Body of pancreas (tissue), 4 donors: Measurements from ENCODE around the gene ZNF775. TPM values are rescaled to one million over a fixed set of nuclear protein-coding genes. Genes with fewer than 3 reads are reported as not detected.

Source experiments
- ATAC-seq: fragments of 150-250 bp; one replicate; pipeline ENCODE4 v1.9.1; 2016
- DNase-seq, 4 donors: peaks; one replicate each; pipeline ENCODE4 v3.0.0-alpha.2; 2019
- H3K27ac ChIP-seq, 4 donors: fragments of 200-600 bp; sonication (generic); 1 replicate in 3 of 4; 2 replicates in 1 of 4; pipeline versions ENCODE4 v1.5.1 to v1.6.1; 2016 to 2019; ENCODE audit warnings: mild to moderate bottlenecking in 1 of 4, mixed read lengths in 1 of 4, moderate library complexity in 1 of 4
- H3K27me3 ChIP-seq, 2 donors: fragments of 200-600 bp; sonication (generic); one replicate each; pipeline ENCODE4 v1.6.0; 2016; ENCODE audit warnings: mild to moderate bottlenecking in 1 of 2
- H3K36me3 ChIP-seq, 2 donors: fragments of 200-600 bp; sonication (generic); replicated peaks in 1 of 2; 2 replicates each; pipeline ENCODE4 v1.5.1; 2016; ENCODE audit warnings: low read depth in 2 of 2; ENCODE audit not compliant: insufficient read depth in 1 of 2
- H3K4me1 ChIP-seq: fragments of 200-600 bp; sonication (generic); one replicate; pipeline ENCODE4 v1.6.0; 2016
- H3K4me3 ChIP-seq, 2 donors: fragments of 200-600 bp; sonication (generic); 1 replicate in 1 of 2; 2 replicates in 1 of 2; pipeline ENCODE4 v1.5.1; 2016 to 2019
- H3K9me3 ChIP-seq, 3 donors: fragments of 200-600 bp; sonication (generic); 1 replicate in 2 of 3; 2 replicates in 1 of 3; pipeline ENCODE4 v1.5.1; 2016
- POLR2A ChIP-seq, 3 donors: fragments of 450-650 bp; IDR thresholded peaks; one replicate each; pipeline ENCODE4 v1.6.1; 2016; ENCODE audit warnings: antibody characterized with exemption in 3 of 3, mild to moderate bottlenecking in 2 of 3
- WGBS, 2 donors: methylation state at CpG; one replicate each; pipeline ENCODE4 v1.1.5; 2017; 5-methylcytosine and 5-hydroxymethylcytosine counted together
- intact Hi-C: fragments of 100-400 bp; cut with DNase I; formaldehyde crosslinking; loops from one replicate; pipeline ENCODE4 v1.15.1; 2023
- total RNA-seq, 2 donors: library from RNA; depleted of rRNA; stranded (reverse); fragments of >200 nt; gene quantifications; one replicate each; pipeline ENCODE4 v1.1.0, GENCODE V29; 2016
- TF ChIP-seq, protein P1 (sequence below), 7 experiments: fragments of 450-650 bp in 4 of 7; fragments of 200-600 bp in 3 of 7; sonication (generic) in 3 of 7; IDR thresholded peaks; one replicate each; pipeline ENCODE4 v1.5.1; 2016 to 2019; ENCODE audit warnings: antibody characterized with exemption in 7 of 7

The ZNF775 gene
- total RNA-seq, 2 donors from 2014 or later: 6.0 to 10.2 TPM

DNA sequence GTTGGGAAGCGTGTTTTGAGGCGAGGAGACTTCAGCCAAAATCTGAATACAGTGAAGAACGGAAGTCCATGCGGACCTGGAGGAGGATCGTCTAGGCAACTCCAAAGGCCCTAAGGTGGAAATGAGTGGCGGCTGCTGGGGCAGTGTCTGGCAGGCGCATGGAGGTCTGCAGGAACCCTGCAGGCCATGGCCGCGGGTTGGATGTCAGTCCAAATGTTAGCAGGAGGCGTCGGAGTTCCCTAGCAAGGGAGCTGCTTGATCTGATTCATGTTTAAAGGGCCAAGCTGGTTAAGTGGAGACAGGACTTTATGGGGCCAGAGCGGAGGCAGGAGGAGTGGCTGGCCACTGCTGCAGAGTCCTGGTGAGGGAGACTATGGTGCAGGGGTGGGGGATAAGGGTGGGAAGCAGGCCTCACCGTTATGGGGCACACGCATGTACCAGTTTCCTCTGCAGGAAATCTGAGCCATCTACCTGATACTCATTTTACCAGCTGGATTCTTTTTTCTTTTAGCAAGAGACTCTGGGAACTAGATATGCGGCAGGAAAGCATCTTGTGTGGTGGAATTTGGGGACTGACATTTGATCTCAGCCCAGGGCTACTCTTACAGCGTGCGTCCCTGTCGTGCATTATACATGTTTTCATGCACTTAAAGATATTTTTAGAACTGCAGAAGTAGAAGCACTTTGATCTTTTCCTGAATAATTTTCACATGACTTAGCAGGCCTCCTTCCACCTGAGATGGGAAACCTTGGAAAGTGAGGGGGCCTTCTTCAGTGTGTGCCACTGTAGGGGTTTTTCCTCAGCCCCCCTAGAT lies 17.1 kb upstream of the ZNF775 start:
- ATAC-seq (no peak), DNase-seq (no peak)
- intact Hi-C loops: no loop called here
- Histone ChIP-seq H3K4me1 (peaks cover 2% of the 10 kb centered on the region), H3K4me3 (no peak overlapping the region), H3K27ac (no peak overlapping the region), H3K9me3 (no peaks in the 10 kb centered on the region), H3K27me3 (no peaks in the 10 kb centered on the region), H3K36me3 (no peaks in the 10 kb centered on the region)
- 81 to 83% methylated on average over 18 of the region's 18 CpGs for WGBS, 2 donors
- TF ChIP-seq, protein P1, sequence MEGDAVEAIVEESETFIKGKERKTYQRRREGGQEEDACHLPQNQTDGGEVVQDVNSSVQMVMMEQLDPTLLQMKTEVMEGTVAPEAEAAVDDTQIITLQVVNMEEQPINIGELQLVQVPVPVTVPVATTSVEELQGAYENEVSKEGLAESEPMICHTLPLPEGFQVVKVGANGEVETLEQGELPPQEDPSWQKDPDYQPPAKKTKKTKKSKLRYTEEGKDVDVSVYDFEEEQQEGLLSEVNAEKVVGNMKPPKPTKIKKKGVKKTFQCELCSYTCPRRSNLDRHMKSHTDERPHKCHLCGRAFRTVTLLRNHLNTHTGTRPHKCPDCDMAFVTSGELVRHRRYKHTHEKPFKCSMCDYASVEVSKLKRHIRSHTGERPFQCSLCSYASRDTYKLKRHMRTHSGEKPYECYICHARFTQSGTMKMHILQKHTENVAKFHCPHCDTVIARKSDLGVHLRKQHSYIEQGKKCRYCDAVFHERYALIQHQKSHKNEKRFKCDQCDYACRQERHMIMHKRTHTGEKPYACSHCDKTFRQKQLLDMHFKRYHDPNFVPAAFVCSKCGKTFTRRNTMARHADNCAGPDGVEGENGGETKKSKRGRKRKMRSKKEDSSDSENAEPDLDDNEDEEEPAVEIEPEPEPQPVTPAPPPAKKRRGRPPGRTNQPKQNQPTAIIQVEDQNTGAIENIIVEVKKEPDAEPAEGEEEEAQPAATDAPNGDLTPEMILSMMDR (IDR thresholded peaks at IDR 0.05): no peak
- TF ChIP-seq POLR2A (IDR thresholded peaks at IDR 0.05): no peak

DNA sequence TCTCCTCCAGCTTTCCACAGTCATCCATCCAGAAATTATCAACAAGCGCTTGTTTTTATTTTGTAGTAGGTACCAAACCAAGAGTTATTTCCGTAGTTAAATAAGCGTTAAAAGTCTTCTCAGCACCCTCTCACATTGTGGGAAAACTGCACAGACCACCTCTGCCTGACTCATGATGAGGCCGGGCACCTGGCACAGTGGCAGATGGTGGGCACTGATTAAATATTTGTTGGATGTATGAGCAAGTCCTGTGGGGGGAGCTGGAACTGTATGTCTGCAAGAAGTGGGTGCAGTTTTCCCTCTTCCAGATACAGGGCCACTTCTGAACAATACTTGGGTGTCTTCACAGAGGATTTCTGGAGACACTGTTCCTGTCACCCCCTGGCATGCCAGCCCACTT lies 15.8 kb upstream of the ZNF775 start:
- ATAC-seq (no peak), DNase-seq (no peak)
- Histone ChIP-seq H3K27me3 (no peaks in the 10 kb centered on the region), H3K4me1 (peaks cover 16% of the 10 kb centered on the region), H3K4me3 (no peak overlapping the region), H3K9me3 (no peaks in the 10 kb centered on the region), H3K36me3 (no peaks in the 10 kb centered on the region), H3K27ac (no peak overlapping the region)
- intact Hi-C loops: no loop called here
- TF ChIP-seq POLR2A (IDR thresholded peaks at IDR 0.05): no peak
- TF ChIP-seq, protein P1 (IDR thresholded peaks at IDR 0.05): no peak
- 81 to 85% methylated on average over 4 of the region's 4 CpGs for WGBS, 2 donors

DNA sequence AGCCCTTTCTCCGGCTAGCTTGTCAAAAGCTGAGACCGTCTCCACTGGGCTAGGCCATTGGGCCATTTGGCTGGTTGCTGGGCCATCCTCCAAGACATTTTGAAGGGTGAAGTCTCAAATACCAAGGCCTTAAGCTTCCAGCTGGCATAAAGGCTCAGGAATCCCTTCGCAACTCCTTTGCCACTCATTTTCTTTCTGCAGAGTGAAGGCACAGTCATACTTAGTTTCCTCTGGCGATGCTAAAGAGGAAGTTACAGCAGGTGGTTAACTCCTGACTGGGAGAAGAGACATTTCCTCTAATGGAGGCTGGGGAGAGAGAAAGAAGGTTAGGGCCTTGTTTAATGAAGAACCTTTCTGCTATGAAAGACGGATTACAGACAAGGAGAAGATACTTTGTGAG lies 15.3 kb upstream of the ZNF775 start:
- ATAC-seq: no peak
- WGBS, 2 donors: 76 to 89% methylated on average over 5 of the region's 5 CpGs
- H3K36me3 ChIP-seq: no peaks in the 10 kb centered on the region
- no peaks in the 10 kb centered on the region for H3K9me3 ChIP-seq
- H3K4me3 ChIP-seq: no peak overlapping the region
- no peak for TF ChIP-seq POLR2A (IDR thresholded peaks at IDR 0.05)
- TF ChIP-seq, protein P1 (IDR thresholded peaks at IDR 0.05): no peak
- H3K4me1 ChIP-seq: peaks cover 17% of the 10 kb centered on the region
- no peak overlapping the region for H3K27ac ChIP-seq
- DNase-seq: no peak
- intact Hi-C loops: no loop called here
- H3K27me3 ChIP-seq: no peaks in the 10 kb centered on the region

DNA sequence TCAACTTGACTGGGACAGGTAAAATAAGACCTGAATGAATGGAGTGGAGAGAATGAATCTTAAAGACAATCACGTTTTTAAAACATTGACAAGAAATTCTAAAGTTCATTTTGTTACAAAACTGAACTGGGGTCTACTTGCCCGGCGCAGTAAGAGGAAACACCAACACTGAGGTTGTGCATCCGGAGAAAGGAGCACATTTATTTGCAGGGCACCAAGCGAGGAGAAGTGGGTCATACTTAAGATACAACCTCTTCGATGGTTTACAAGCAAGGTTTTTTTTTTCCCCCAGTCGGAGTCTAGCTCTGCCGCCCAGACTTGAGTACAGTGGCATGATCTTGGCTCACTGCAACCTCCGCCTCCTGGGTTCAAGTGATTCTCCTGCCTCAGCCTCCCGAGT lies 13.9 kb upstream of the ZNF775 start:
- 85 to 87% methylated on average over 10 of the region's 10 CpGs for WGBS, 2 donors
- Histone ChIP-seq H3K9me3 (no peaks in the 10 kb centered on the region), H3K27me3 (no peaks in the 10 kb centered on the region), H3K27ac (no peak overlapping the region), H3K4me1 (peaks cover 24% of the 10 kb centered on the region), H3K4me3 (no peak overlapping the region), H3K36me3 (no peaks in the 10 kb centered on the region)
- intact Hi-C loops: no loop called here
- no peak for TF ChIP-seq POLR2A (IDR thresholded peaks at IDR 0.05)
- TF ChIP-seq, protein P1 (IDR thresholded peaks at IDR 0.05): no peak
- DNase-seq (no peak), ATAC-seq (no peak)
